Activated effector memory CD4-positive, alpha-beta T cell treated with anti-CD3 and anti-CD28 coated beads, Interleukin-2, amount 50 U/mL, for 16 hours (primary cell): ENCODE data around the gene MTA1.

ENCODE experiments used
- DNase-seq: peaks from one replicate; pipeline ENCODE4 v3.0.0-alpha.2; 2020

The MTA1 gene

DNA sequence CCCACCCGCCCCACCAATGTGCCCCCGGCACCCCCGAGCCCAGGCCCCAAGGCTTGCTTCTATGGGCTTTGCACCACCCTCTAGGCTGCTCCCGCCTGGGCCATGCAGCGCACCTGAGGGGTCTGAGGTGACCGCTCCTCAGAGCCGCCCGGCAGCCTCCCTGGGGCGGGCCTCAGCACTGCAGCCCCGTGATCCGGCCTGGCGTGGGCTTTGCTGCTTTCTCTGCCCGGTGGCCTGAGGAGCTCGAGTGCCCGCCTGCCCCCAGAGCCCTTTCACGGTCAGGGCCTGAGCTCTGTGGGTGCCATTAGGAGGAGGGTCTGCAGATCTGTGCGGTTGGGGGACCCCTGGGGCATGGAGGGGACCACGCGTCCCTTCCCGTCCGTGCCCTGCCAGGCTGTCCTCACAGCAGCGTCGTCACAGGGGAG is 6.2 kb downstream of the MTA1 start:
- DNase-seq = no peak

DNA sequence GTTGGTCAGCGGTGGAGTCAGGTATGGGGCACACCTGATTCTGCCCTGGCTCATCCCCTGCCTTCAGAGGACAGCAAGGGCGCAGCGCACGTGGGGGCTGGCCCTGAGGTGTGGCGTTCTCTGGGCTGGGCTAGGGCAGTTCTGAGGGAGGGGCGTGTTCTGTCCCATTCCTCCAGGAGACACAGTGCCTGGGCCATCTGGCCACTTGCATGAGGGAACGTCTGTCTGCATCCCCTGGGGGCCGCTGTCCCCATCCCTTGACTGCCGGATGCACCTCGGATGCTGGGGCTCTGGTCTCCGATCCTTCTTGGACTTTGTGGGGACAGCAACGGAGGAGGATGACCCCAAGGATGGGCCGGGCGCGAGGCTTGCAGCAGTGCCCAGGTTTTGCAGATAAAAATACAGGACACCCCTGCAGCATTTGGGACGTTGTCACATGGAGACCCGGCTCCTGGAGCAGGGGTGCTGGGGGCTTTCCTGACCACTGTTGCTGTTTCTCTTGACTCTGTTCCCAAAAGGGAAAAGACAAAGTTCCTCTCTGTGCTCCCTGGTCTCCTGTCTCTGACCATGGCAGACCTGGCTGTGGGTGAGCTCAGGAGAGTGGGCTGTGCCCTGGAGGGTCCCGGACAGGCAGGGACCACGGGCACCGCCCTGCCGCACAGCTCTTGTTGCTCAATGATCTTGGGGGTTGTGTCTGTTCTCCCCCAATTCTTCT is 6.9 kb downstream of the MTA1 start:
- no peak for DNase-seq

DNA sequence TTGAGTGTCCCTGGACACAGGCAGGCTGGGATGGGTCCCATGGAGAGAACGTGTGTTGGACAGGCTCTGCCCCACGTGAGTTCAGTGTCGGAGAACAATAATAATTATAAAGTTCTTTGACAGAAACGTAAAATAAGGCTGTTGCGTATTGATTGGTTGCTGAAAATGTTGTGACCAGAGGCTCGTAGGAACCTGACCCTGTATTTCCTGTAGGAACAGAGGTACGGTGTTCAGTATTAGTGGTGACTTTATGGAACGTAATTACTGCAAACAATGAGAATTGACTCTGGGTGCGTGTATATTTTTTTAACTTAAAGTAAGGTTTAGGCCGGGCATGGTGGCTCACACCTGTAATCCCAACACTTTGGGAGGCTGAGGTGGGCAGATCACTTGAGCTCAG is 7.8 kb downstream of the MTA1 start:
- no peak for DNase-seq

DNA sequence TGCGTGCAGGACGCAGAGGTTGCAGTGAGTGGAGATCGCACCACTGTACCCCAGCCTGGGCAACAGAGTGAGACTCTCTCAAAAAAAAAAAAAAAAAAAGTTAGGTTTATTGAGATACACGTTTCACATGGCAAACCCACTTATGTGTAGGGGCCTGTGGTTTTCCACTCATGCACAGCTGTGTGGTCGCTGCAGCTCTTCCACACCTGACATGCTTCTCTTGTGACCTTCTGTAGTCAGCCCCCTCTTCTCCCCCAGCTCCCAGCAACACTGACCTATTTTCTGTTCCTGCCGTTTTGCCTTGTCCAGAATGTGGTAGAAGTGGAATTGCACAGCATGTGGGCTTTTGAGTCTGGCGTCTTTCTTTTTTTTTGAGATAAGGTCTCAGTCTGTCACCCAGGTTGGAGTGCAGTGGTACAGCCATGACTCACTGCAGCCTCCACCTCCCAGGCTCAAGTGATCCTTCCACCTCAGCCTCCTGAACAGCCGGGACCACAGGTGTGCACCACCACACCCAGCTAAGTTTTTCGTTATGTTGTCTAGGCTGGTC is 8.4 kb downstream of the MTA1 start:
- no peak for DNase-seq

DNA sequence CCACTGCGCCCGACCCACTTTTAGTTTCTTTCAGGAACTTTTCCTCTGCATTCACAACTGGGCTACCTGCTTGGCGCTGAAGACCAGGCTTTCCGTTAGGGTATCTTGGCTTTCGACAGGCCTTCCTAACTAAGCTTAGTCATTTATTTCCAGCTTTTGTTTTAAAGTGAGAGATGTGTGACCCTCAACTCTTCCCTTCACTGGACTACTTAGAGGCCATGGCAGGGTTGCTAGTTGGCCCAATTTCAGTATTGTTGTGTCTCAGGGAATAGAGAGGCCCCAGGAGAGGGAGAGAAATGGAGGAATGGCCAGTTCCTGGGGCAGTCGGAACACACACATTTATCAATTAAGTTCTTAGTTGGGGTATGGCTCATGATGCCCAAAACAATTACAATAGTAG is 10.4 kb downstream of the MTA1 start:
- no peak for DNase-seq

DNA sequence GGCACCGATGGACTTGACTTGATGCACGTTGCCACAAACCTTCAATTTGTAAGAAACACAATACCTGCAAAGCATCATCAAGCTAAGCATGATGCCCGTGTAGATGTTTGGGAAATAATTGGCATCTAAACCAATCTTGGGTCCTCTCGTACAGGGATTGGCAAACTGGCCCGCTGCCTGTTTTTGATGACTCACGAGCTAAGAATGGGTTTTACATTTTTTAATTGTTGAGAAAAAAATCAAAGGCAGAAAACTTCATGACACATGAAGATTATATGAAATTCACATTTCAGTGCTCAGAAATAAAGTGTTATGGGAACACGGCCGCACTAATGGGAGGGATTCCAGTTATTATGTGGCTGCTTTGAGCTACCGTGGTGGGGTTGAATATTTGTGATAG is 10.9 kb downstream of the MTA1 start:
- DNase-seq = no peak

DNA sequence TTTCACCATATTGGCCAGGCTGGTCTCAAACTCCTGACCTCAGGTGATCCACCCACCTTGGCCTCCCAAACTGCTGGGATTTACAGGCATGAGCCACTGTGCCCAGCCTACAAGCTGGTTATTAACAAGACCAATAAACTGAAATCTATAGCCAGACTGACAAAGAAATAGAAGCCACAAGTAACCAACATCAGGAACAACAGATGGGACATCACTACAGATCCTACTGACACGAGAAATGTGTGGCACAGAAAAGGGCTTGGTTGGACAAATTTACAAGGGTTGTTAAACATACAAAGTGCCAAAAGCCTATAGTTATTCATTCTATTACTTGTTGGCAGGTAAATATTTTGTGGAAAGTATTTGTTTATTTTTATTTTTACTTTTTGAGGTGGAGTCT is 11.6 kb downstream of the MTA1 start:
- no peak for DNase-seq

DNA sequence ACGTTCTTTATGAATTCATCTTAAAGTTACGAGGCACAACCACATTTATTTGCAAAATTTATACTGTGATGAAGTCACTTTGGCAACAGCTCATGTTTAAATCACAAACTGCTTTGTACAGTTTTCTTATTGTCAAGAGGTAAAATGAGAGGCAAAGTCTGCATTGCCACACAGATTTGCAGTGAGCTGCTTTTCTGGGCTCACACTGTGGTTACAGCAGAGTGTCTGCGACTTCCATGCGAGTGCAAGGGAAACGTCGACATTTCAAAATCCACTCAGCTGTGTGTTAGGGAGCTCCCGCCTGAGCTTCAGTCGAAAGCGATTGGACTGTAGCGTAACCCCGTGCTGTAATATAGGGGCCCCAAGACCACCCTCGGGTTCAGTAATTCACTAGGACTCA is 13.0 kb downstream of the MTA1 start:
- no peak for DNase-seq

DNA sequence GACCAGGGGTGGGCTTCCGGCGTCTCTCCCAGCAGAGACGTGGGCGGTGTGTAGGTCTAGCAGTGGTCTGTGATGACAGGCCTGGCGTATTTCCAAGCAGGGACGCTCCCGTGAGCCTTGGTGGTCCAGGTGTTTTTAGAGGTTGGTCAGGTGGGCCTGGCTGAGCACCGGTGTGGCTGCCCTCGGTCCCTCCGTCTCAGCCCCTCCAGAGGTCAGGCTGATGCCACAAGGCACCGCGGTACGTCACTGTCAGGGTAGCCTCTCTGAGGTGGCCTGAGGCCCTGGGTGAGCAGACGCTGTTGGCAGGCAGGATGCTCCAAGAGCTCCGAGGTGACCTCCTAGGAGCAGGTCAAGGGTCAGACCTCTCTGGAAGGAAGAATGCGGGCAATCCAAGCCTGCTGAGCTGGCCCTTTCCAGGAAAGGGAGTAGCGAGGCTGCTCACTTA is 13.6 kb downstream of the MTA1 start:
- no peak for DNase-seq

DNA sequence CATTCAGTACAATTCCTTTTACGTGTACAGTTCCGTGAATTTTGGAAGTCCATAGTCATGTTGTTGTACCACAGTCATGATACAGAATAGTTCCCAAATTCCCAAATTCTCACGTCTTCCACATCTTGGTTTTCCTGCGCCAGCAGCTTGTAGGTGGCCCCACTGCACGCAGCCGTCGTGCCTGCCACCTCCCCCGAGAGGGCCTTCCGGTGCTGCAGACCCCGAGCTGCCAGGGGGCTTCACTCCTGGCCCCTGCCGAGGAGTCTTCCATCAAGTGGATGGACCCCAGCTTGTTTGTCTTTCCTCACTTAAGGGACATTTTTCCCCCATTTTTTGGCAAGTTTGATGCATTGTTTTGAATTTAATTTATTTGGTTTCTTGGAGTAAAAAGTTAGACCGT is 16.8 kb downstream of the MTA1 start:
- DNase-seq = no peak

DNA sequence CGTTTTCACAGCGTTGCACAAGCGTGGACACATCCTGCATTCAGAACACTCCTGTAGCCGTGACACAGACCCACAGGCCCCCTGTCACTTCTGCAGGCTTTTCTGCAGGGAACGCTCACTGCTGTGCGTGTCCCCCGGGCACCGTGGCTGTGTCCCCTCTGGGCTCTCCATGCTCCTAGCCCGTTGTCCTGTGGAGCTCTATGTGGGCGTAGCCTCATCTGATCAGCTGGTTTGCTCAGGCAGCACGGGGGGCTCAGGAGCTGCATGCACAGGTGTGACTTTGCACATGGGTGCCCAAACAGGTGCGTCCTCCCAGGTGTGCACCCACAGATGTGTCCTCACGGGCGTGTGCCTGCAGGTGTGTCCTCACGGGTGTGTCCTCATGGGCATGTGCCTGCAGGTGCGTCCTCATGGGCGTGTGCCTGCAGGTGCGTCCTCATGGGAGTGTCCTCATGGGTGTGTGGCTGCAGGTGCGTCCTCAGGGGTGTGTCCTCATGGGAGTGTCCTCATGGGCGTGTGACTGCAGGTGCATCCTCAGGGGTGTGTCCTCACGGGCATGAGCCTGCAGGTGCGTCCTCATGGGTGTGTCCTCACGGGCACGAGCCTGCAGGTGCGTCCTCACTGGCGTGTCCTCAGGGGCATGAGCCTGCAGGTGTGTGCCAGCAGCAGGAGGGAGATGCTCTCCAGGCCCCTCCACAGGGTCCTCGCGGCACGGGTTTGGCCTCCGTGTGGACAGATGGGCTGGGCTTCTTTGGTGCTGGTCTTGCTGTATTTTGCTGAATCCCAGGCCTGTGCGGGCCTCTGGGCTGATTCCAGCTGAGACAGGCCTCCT is 17.5 kb downstream of the MTA1 start:
- DNase-seq = no peak

DNA sequence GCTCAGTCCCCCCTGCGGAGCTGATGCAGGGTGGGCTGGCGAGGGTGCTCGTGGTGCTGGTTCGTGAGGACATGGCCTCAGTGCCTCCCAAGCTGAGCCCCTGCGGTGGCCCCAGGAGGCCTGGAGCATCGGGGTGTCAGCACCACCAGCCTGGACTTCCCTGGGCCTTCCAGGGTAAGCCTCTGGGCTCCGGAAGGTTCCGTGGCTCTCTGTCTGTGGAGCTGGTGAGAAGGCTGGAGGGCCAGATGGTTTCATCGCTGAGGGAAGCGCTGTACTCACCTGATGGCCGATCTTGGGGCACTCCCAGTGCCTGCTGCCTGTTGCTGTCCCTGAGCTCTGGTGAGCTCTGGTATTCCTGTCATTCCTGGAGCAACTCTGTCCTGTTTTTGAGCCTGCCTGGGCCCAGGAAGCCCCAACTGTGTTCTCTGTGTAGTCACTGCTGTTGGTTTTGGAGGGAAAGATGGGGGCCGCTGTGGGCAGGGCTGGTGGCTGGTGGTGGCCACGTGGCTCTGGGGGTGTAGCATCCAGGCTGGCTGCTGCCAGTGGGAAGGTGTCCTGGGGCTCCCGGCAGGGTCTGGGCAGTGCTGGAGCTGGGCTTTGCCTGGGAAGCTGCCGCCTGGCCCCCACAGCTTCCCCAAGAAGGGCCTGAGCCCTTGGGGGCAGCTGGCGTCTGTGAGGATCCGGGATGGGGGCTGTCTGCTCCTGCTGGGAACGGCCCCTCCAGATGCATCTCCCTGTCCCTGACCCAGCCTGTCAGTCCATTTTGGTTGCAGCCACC is 18.3 kb downstream of the MTA1 start:
- DNase-seq = no peak

DNA sequence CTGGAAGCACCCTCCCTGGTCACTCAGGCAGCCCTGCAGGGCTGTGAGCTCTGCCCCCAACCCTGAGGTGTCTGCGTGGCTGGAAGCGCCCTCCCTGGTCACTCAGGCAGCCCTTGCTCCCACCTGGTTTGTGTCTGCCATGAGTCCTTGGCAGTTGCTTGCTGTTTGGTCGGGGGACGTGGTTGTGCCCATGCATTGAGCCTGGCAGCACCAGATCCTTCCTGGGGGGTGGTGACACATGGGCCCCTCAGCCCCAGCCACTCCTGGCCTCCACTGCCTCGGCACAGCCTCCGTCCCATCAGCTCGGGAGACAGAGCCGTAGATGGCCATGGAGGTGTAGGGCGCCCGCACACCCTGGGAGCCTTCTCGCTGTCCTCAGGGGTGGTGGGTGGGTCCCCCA is 19.6 kb downstream of the MTA1 start:
- no peak for DNase-seq

DNA sequence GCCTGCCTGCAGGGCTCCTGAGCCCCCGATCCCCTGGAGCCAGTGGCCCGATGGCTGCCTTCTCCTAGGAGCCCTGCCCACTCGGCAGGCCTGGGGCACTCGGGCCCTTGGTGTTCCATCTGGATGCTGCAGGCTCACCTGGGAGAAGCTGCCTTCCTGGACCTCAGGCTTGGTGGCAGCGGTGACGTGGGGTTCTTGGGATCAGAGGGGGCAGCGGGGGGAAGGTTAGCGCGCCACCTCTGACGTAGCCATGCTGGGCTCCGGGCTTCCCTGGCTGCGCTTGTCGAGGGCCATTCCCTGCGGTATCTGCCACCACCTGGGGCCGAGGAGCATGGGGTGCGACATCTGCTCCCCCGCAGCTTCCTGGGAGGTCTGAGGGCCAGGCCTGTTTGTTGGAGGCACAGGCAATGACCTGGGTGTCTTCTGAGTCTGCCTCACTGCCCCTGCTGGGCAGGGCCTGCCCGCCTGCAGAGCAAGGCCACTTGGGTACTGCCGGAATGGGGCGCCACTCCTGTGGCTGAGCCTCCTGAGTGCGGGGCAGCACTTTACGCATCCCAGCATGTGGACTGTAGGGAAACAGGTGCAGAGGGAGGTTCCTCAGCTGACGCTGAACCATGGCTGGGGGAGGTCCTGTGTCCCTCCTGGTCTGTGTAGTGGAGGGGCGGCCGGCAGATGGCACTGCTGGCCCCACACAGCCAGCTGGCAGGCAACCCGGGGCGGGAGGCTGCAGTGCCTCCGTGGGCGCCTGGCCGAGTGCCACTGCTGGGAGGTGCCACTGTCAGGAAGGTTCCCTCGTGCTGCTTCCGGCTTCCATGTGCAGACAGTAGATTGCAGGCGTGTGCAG is 20.3 kb downstream of the MTA1 start:
- no peak for DNase-seq

DNA sequence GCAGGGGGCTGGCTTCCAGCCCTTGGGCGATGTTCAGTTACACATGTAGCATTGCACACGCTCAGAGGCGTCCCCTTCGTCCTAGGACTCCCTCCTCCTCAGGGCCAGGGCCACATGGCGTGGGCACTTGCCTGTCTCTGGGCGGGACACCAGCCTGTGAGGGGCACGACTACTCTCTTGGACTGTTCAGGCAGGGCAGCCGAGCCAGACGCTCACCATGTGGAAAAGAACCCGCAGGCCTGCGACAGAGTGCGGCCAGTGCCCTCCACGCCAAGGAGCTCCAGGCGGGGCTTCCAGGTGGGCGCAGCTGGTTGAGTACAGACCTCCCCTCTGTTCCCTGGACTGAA is 20.9 kb downstream of the MTA1 start:
- no peak for DNase-seq

DNA sequence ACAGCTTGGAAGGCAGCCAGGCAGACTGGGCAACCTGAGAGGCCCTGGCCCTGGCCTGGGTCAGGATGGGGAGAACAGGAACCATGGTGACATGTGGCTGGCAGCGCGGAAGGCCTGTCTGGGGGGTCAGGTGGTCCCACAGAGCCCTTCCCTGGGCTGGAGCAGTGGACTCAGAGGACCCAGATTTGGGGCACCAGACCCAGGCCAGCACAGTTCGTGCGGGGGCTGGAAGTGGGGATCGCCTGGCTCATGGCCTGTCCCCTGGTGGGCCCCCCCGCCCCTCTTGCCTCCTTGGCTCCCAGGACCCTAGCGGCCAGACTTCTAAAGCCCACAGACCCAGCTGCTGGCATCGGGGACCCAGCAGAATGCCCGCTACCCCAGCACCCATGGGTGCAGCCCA is 21.4 kb downstream of the MTA1 start:
- DNase-seq = no peak

DNA sequence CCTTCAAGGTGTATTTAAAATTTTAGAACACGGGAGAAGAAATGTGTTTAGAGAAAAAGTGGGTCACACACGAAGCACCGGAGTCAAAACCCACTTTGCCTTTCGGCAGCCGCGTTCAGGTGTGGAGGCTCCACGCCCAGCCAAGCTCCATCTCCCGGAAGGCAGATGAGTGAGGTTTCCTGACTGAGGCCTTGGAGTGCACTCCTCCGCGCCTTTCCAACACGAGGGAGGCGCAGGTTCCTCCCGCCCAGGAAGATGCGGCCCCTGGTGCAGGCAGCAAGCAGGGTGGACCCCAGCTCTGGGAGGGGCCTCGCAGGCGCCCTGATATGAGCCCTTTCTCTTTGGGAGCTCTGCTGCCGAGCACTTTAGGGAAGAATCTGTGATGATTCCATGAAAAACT is 22.5 kb downstream of the MTA1 start:
- DNase-seq = no peak

DNA sequence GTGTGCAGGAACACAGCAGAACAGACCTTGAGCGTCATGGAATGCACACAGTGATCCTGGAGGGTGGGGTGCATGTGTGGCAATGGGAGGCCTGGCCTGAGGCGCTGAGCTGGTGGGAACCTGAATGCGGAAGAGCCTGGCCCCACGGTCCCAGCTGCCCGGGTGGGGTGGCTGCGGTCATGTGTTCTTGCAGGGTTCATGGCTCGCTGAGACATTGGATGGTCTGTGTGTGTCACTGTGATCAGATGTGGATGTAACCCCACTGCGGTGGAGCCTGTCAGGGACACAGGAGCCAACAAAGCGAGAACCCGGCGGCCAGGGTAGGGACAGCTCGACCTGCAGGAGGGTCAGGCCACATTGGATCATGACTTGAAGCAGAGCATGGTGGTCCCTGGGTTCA is 23.2 kb downstream of the MTA1 start:
- no peak for DNase-seq

DNA sequence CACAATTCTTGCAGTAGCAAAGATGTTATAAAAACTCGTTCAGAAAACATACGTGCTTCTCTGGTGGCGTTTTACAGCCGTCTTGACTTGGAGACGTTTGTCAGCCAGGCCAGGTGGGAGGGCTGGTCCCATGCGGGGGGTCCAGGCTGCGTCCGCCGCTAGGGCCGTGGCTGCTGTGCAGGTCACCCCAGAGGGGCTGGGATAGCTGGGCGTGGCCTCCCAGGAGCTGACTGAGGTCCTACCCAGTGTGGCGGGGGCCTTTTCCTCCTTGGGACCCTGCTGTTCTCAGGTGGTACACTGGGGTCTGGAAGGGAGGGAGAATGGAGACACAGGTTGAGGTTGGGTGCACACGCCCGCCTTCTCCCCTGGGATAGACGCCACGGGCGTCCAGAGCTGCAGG is 25.2 kb downstream of the MTA1 start:
- no peak for DNase-seq

DNA sequence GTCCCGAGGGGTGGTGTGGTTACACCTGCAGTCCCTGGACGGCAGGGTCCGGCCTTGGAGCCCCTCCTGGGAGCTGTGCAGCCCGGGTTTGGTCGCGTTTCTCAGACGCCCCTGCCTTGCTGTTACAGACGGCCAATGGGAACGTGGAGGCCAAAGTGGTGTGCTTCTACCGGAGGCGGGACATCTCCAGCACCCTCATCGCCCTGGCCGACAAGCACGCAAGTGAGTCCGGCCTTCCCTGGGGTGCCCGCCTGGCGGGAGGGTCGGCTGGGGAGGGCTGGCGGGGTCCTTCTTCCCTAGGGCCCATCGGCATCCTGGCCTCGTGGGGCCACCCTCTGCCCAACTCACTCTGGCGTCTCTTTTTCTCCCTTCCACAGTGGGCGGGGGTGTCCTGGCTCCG is 25.7 kb downstream of the MTA1 start:
- no peak for DNase-seq

DNA sequence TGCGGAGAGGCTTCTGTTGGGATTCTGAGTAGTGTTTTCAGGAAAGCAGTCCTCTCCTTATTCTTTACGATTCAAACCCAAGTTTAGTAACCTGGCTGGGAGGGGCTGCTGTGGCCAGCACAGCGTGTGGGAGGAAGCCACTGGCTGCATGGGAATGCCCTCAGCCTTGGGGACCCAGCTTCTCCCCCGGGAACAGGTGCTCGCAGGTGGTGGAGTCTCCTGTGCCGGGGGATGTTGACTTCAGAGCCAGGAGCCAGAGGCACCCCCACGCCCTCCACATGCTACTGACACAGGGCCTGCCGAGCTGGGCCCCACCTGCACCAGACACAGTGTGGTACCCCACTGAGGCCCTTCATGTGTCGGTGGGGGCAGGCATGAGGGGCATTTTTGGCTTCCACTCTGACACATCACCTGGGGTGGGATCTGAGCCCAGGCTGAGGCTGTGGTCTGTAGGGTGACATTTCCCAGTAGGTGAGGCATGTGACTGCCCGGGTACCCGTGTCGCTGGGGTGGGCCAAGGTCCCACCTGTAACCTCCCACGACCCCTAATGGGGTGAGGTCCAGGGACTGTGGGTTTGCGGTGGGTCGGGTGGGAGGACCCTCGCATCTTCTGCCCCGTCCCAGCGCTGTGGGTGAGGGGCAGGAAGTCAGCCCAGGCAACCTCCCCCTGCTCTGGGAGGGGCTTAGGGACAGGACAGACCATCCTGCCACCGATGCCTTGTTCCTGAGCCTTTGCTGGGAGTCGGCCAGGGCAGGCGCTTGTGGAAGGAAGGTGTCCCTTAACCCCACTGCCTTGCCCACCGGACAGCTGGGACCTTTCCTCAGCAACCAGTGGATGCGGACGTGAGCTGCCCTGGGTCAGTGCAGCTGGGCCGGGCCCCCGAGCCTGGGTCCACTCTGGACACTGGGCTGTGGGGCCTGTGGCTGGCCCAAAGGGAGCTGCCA is 26.5 kb downstream of the MTA1 start:
- DNase-seq = no peak
